Bronchial epithelial cell (primary cell): ENCODE measurements around the gene GNE. TPM values are rescaled to one million over a fixed set of nuclear protein-coding genes. Genes with fewer than 3 reads are reported as not detected.
A peak's percentile ranks its signal among the peaks of the same experiment; 100 is the strongest.

Experiments
- DNase-seq: peaks from one replicate; pipeline ENCODE4 v3.0.0-alpha.2; 2010; ENCODE audit warnings: low read depth
- FAIRE-seq: peaks from 2 replicates; lab custom pipeline; 2011; peaks lifted over from hg19 to GRCh38; lab: Jason Lieb, UNC
- H3K27me3 ChIP-seq: 2 replicates; pipeline ENCODE4 v1.5.1; 2011; ENCODE audit warnings: low read length; ENCODE audit not compliant: control insufficient read depth, insufficient read depth
- H3K36me3 ChIP-seq: 2 replicates; pipeline ENCODE4 v1.5.1; 2011; ENCODE audit warnings: low read length; ENCODE audit not compliant: control insufficient read depth, insufficient read depth
- H3K4me3 ChIP-seq: 2 replicates; pipeline ENCODE4 v1.5.1; 2011; ENCODE audit warnings: mild to moderate bottlenecking, low read depth, low read length, control low read depth
- total RNA-seq: library from RNA; depleted of rRNA; stranded (reverse); fragments of >200 nt; gene quantifications from 2 replicates; pipeline ENCODE4 v1.2.1, GENCODE V29; 2014
- TF ChIP-seq, protein P1 (sequence below): IDR thresholded peaks from 2 replicates; pipeline ENCODE4 v1.5.1; 2011; ENCODE audit warnings: mild to moderate bottlenecking, moderate library complexity, low read length, control low read depth, inconsistent platforms; ENCODE audit not compliant: insufficient read depth, severe bottlenecking

GNE gene
- total RNA-seq, 1 donor from 2014 or later, result 14.7 TPM

DNA sequence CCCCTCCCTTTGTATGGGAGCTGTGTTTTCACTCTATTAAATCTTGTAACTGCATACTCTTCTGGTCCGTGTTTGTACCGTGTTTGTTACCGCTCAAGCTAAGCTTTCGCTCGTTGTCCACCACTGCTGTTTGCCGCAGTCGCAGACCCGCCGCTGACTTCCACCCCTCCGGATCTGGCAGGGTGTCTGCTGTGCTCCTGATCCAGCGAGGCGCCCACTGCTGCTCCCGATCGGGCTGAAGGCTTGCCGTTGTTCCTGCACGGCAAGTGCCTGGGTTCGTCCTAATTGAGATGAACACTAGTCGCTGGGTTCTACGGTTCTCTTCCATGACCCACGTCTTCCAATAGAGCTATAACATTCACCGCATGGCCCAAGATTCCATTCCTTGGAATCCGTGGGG is 6.6 kb upstream of the GNE start:
- DNase-seq, result no peak
- TF ChIP-seq, protein P1, sequence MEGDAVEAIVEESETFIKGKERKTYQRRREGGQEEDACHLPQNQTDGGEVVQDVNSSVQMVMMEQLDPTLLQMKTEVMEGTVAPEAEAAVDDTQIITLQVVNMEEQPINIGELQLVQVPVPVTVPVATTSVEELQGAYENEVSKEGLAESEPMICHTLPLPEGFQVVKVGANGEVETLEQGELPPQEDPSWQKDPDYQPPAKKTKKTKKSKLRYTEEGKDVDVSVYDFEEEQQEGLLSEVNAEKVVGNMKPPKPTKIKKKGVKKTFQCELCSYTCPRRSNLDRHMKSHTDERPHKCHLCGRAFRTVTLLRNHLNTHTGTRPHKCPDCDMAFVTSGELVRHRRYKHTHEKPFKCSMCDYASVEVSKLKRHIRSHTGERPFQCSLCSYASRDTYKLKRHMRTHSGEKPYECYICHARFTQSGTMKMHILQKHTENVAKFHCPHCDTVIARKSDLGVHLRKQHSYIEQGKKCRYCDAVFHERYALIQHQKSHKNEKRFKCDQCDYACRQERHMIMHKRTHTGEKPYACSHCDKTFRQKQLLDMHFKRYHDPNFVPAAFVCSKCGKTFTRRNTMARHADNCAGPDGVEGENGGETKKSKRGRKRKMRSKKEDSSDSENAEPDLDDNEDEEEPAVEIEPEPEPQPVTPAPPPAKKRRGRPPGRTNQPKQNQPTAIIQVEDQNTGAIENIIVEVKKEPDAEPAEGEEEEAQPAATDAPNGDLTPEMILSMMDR, result no peak
- Histone ChIP-seq H3K27me3 (no peaks in the 10 kb centered on the region), H3K4me3 (no peak overlapping the region), H3K36me3 (no peaks in the 10 kb centered on the region)
- FAIRE-seq, result no peak

DNA sequence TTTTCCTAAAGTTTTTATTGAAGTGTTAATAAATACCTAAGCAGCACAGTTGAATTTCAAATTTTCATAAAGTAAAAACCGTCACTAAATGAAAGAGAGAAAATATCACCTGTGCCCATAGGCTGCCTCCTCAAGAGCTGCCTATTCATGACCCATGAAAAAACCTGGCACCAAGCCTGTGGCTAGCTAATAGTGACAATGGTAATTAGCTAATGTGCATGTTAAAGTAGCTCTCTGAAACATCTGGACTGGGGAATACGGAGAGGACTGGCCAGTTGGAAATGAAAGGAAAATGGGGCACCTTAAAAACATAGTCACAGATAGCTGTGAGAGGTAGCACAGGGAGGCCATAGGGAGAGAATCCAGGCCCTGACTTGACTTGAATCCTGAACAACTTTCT is 5.4 kb upstream of the GNE start:
- TF ChIP-seq, protein P1, result no peak
- DNase-seq (no peak), FAIRE-seq (no peak)

DNA sequence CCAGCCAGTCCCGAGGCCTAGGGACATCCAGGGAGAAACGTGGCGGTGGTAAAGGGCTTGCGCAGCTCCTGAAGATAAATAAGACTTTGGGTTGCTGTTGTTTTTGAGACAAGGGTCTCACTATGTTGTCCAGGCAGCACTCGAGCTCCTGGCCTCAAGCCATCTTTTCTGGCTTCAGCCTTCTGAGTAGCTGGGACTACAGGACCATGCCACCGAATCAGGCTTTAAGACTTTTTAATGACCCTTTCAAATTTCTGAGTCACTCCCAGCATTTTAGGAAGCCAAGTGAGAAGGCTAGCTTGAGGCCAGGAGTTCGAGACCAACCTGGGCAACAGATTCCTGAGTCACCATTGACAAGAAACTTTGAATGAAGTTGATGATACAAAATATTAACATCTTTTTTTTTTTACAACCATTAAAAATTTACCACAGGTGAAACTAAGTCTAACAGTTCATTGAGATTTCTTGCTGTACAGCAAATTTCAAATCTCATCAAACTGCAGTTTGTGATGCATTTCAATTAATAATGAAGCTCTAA is 817 bp upstream of the GNE start:
- no peaks in the 10 kb centered on the region for H3K27me3 ChIP-seq
- no peak for DNase-seq
- peak overlapping the region; percentile 80 for H3K4me3 ChIP-seq

More for the DNA sequence above, 5.4 kb upstream of the GNE start:
- no peaks in the 10 kb centered on the region for H3K27me3 ChIP-seq
- no peak overlapping the region for H3K4me3 ChIP-seq
- no peaks in the 10 kb centered on the region for H3K36me3 ChIP-seq

DNA sequence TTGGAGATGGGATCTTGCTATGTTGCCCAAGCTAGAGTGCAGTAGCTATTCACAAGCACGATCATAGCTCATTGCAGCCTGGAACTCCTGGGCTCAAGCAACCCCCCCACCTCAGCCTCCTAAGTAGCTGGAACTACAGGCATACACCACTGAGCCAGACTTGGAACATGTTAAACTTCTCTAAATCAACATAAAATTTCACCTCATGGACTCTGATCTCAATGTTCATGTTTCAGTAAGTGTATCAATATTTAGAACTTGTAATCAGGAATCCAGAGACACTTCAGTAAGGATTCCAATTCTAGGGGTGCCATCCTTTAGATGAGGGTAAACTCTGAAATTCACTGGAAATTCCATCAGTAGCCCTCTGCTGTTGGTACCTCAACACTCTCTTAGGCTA is 6.8 kb downstream of the GNE start:
- no peak for DNase-seq
- no peak for FAIRE-seq

More for the DNA sequence above, 817 bp upstream of the GNE start:
- H3K36me3 ChIP-seq, result no peaks in the 10 kb centered on the region
- FAIRE-seq, result no peak
- TF ChIP-seq, protein P1, result no peak

DNA sequence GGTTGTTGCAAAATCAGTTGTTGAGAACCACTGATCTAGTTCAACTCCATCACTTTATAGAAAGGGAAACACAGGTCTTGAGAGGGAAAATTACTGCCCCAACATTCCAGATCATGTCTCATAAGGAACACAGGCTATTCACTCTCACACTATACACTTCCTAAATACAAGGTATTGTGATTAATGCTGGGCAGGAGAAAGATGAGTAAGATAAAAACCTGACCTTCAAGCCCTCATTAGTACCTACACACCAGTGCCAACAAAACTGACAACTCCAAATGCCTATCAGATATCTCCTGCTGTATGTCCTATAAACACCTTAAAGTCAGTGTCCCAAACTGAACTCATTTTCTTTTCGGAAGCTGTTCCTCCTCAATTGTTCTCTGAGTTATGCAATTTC is 8.2 kb downstream of the GNE start:
- no peaks in the 10 kb centered on the region for H3K27me3 ChIP-seq
- FAIRE-seq (no peak), DNase-seq (peak; percentile 69)
- TF ChIP-seq, protein P1, result no peak
- H3K4me3 ChIP-seq, result no peak overlapping the region
- H3K36me3 ChIP-seq, result peaks cover 3% of the 10 kb centered on the region

More for the DNA sequence above, 6.8 kb downstream of the GNE start:
- H3K36me3 ChIP-seq, result no peaks in the 10 kb centered on the region
- H3K27me3 ChIP-seq, result no peaks in the 10 kb centered on the region
- H3K4me3 ChIP-seq, result no peak overlapping the region
- TF ChIP-seq, protein P1, result no peak

DNA sequence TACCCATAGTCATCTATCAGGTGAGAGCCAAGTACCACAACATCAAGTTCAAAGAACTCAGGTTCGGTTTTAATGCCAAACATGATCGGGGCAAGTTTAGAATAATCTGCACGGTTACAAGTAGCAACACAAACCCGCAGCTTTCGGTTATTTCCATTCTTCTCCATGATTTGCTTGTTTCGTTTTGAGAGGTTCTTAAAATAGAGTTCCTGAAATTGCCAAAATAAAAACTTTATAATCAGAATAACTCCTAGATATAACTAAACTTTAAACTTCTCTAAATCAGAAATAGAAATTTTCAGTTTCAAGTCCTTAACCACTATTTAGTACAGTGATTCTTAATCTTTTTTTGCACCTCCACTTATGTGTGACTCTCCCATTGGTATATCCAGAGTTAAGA is 9.1 kb downstream of the GNE start:
- TF ChIP-seq, protein P1, result no peak
- H3K36me3 ChIP-seq, result peaks cover 3% of the 10 kb centered on the region
- H3K27me3 ChIP-seq, result no peaks in the 10 kb centered on the region
- no peak for FAIRE-seq
- DNase-seq, result no peak
- no peak overlapping the region for H3K4me3 ChIP-seq
